HG03103 (cell line): ENCODE results near the gene WDR82.

Experiments
- ATAC-seq: cut with Tn5 transposase; IDR thresholded peaks from one replicate; pipeline ENCODE4 v1.9.1; 2021; ENCODE audit warnings: low read depth; ENCODE audit not compliant: unreplicated experiment

The WDR82 gene

GRCh38 chr3:52211268-52211891 lies 67.1 kb downstream of the WDR82 start:
- no peak for ATAC-seq

DNA sequence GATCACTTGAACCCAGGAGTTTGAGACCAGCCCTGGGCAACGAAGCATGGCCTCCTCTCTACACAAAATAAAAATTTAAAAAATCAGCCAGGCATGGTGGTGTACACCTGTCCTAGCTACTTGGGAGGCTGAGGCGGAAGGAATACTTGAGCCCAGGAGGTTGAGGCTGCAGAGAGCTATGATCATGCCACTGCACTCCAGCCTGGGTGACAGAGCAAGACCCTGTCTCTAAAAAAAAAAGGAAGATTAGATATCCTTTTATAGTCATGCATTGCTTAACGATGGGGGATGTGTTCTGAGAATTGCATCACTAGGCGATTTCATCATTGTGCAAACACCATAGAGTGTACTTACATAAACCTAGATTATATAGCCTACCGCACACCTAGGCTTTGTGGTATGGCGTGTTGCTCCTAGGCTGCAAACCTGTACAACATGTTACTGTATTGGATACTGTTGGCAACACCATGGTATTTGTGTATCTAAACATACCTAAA lies 67.9 kb downstream of the WDR82 start:
- ATAC-seq, result no peak

DNA sequence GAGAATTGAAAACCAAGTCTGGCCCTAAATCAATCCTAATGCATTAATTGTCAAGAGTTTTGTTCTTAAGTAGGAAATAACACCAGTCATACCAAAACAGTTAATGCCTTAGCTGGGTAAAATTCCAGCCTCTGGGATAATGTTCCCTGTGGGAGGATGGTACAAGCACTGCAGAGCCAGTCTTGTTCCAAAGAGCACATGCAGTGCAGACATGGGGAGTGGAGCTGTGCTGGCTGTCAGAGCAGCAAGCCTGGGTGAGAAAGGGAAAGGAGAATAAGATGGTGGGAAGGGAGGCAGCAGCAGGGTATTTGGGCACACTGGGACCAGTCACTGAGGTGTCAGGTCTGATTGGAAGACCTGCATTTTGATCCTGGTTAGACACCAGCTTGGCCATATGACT lies 68.4 kb downstream of the WDR82 start:
- no peak for ATAC-seq

GRCh38 chr3:52208556-52208955 lies 69.9 kb downstream of the WDR82 start:
- no peak for ATAC-seq

DNA sequence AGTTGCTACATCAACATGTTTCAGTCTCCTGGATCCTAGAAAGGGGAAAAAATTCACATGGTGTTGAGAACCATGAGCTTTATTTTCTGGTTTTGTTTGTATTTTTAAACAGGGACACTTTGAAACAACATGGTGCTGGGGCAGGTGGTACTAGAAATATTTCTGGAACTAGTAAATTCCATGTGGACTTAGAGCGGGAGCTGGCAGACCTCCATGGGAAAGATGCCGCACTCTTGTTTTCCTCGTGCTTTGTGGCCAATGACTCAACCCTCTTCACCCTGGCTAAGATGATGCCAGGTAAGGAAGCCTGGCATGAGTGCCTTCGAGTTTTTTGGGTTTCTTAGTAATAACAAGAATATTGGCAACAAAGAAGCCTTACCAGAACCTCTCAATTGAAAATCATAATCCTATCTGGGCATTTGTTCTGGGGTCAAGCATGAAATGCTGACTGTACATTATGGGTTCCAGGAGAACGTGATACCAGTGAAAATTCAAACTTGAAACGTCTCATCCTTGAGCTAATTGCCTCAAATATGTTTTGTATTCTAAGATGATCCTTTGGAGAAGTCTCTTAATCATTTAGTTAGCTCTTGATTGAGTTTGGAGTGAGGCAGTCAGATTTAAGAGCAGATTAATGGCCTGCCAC lies 72.6 kb downstream of the WDR82 start:
- ATAC-seq, result no peak
